MM.1S (cell line): ENCODE measurements around the gene GPR17.

Experiments
- DNase-seq: peaks from one replicate; pipeline ENCODE4 v3.0.0-alpha.2; 2015
- H2AFZ ChIP-seq: fragments of 300-600 bp; sonication (generic); 2 replicates; pipeline ENCODE4 v1.6.0; 2016; ENCODE audit warnings: antibody characterized with exemption, low read length
- H3F3A ChIP-seq: fragments of 300-600 bp; sonication (generic); 2 replicates; pipeline ENCODE4 v1.6.1; 2016; ENCODE audit warnings: mild to moderate bottlenecking, antibody characterized with exemption, low read length, moderate library complexity, mixed read lengths; ENCODE audit not compliant: insufficient read depth
- H3K27ac ChIP-seq: fragments of 300-600 bp; sonication (generic); 2 replicates; pipeline ENCODE4 v1.5.1; 2016; ENCODE audit warnings: mild to moderate bottlenecking, low read length
- H3K27me3 ChIP-seq: fragments of 300-600 bp; sonication (generic); replicated peaks from 2 replicates; pipeline ENCODE4 v1.6.0; 2016; ENCODE audit warnings: low read length; ENCODE audit not compliant: insufficient read depth
- H3K36me3 ChIP-seq: fragments of 300-600 bp; sonication (generic); replicated peaks from 2 replicates; pipeline ENCODE4 v1.6.1; 2016; ENCODE audit warnings: mild to moderate bottlenecking, low read length, mixed read lengths; ENCODE audit not compliant: insufficient read depth
- H3K4me1 ChIP-seq: fragments of 300-600 bp; sonication (generic); 2 replicates; pipeline ENCODE4 v1.6.1; 2016; ENCODE audit warnings: low read length, mixed read lengths
- H3K4me2 ChIP-seq: fragments of 300-600 bp; sonication (generic); 2 replicates; pipeline ENCODE4 v1.6.0; 2016; ENCODE audit warnings: low read depth, low read length
- H3K4me3 ChIP-seq: fragments of 300-600 bp; sonication (generic); 2 replicates; pipeline ENCODE4 v1.5.1; 2016; ENCODE audit warnings: low read length, mixed read lengths
- H3K79me2 ChIP-seq: fragments of 300-600 bp; sonication (generic); 2 replicates; pipeline ENCODE4 v1.6.1; 2016; ENCODE audit warnings: mixed run types, low read length, mixed read lengths
- H3K9ac ChIP-seq: fragments of 300-600 bp; sonication (generic); 2 replicates; pipeline ENCODE4 v1.6.1; 2016; ENCODE audit warnings: low read length, mixed read lengths
- H3K9me2 ChIP-seq: fragments of 300-600 bp; sonication (generic); replicated peaks from 2 replicates; pipeline ENCODE4 v1.6.1; 2016; ENCODE audit warnings: mild to moderate bottlenecking, low read length, mixed read lengths; ENCODE audit not compliant: insufficient read depth
- H3K9me3 ChIP-seq: fragments of 300-600 bp; sonication (generic); replicated peaks from 2 replicates; pipeline ENCODE4 v1.6.1; 2016; ENCODE audit warnings: mild to moderate bottlenecking, low read length, mixed read lengths; ENCODE audit not compliant: insufficient read depth
- H4K20me1 ChIP-seq: fragments of 300-600 bp; sonication (generic); 2 replicates; pipeline ENCODE4 v1.6.1; 2016; ENCODE audit warnings: mild to moderate bottlenecking, low read length, moderate library complexity, mixed read lengths; ENCODE audit not compliant: insufficient read depth
- CTCF ChIP-seq: fragments of 300-600 bp; sonication (generic); IDR thresholded peaks from 2 replicates; pipeline ENCODE4 v1.5.1; 2016; ENCODE audit warnings: antibody characterized with exemption, low read length, mixed read lengths
- EZH2 ChIP-seq: fragments of 300-600 bp; sonication (generic); optimal IDR thresholded peaks from 2 replicates; pipeline ENCODE3; 2017; ENCODE audit warnings: low read depth, mild to moderate bottlenecking, antibody characterized with exemption, low read length, mixed read lengths
- EZH2phosphoT487 ChIP-seq: fragments of 300-600 bp; sonication (generic); IDR thresholded peaks from 2 replicates; pipeline ENCODE4 v1.6.1; 2018; ENCODE audit warnings: antibody characterized with exemption, low read length

The GPR17 gene

GRCh38 chr2:127627740-127628571, 18.0 kb upstream of the GPR17 start:
- no peak for DNase-seq
- Histone ChIP-seq H3K36me3 (no peaks in the 10 kb centered on the region), H2AFZ (no peak overlapping the region), H3K9ac (no peak overlapping the region), H3K27me3 (peaks cover 61% of the 10 kb centered on the region), H3K9me2 (no peaks in the 10 kb centered on the region), H3K4me1 (no peaks in the 10 kb centered on the region), H3K4me2 (no peak overlapping the region), H3K79me2 (no peaks in the 10 kb centered on the region), H4K20me1 (no peaks in the 10 kb centered on the region), H3K27ac (no peak overlapping the region), H3K4me3 (no peak overlapping the region), H3K9me3 (no peaks in the 10 kb centered on the region), H3F3A (no peaks in the 10 kb centered on the region)
- no peak for TF ChIP-seq EZH2phosphoT487
- TF ChIP-seq EZH2: no peak
- TF ChIP-seq CTCF: no peak

- no peaks in the 10 kb centered on the region for H3F3A ChIP-seq
- no peak overlapping the region for H3K4me3 ChIP-seq
- no peak overlapping the region for H3K27ac ChIP-seq
- no peaks in the 10 kb centered on the region for H4K20me1 ChIP-seq
- H3K4me2 ChIP-seq: no peak overlapping the region
- no peak overlapping the region for H2AFZ ChIP-seq
- no peak for TF ChIP-seq EZH2phosphoT487
- no peak for TF ChIP-seq CTCF
- TF ChIP-seq EZH2: no peak
- no peaks in the 10 kb centered on the region for H3K79me2 ChIP-seq
- peaks cover 70% of the 10 kb centered on the region for H3K27me3 ChIP-seq
- H3K9ac ChIP-seq: no peak overlapping the region
- no peaks in the 10 kb centered on the region for H3K4me1 ChIP-seq
- H3K36me3 ChIP-seq: no peaks in the 10 kb centered on the region
- no peaks in the 10 kb centered on the region for H3K9me3 ChIP-seq
- DNase-seq: no peak
- no peaks in the 10 kb centered on the region for H3K9me2 ChIP-seq
Measured at GRCh38 chr2:127628767-127629614, 17.0 kb upstream of the GPR17 start.

DNA sequence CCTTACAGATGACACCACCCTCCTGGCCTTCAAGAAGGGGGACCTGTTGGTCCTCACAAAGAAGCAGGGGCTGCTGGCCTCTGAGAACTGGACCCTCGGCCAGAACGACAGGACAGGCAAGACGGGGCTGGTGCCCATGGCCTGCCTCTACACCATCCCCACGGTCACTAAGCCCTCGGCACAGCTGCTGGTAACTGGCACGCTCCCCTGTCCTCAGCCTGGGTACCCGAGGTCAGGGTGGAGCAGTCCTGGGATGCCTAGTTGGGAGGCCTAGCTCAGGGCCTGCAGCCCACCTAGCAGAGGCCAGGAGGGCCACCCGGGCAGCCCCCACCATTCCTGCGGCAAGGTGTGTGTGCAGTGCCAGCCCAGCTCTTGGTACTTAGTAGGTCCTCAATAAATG, 16.3 kb upstream of the GPR17 start:
- H3K36me3 ChIP-seq: no peaks in the 10 kb centered on the region
- no peak overlapping the region for H3K4me2 ChIP-seq
- no peaks in the 10 kb centered on the region for H3K79me2 ChIP-seq
- H3F3A ChIP-seq: no peaks in the 10 kb centered on the region
- no peak overlapping the region for H3K4me3 ChIP-seq
- no peak for DNase-seq
- no peaks in the 10 kb centered on the region for H3K4me1 ChIP-seq
- peaks cover 75% of the 10 kb centered on the region for H3K27me3 ChIP-seq
- H3K27ac ChIP-seq: no peak overlapping the region
- TF ChIP-seq EZH2phosphoT487: no peak
- no peak for TF ChIP-seq EZH2
- no peak for TF ChIP-seq CTCF
- H2AFZ ChIP-seq: no peak overlapping the region
- no peaks in the 10 kb centered on the region for H3K9me3 ChIP-seq
- H4K20me1 ChIP-seq: no peaks in the 10 kb centered on the region
- no peaks in the 10 kb centered on the region for H3K9me2 ChIP-seq
- no peak overlapping the region for H3K9ac ChIP-seq
